C4-2B (cell line): ENCODE data around the gene KCTD2.

Experiments used
- CTCF ChIP-seq: fragments of 450-650 bp; conservative IDR thresholded peaks from 2 replicates; pipeline ENCODE4 v1.5.1; 2017; ENCODE audit warnings: mild to moderate bottlenecking
- ZFX ChIP-seq: fragments of 450-650 bp; IDR thresholded peaks from 2 replicates; pipeline ENCODE4 v1.6.1; 2017

- TF ChIP-seq CTCF (peak; percentile 92), ZFX (no peak)
Measured at GRCh38 chr17:75105126-75106080, 58.4 kb downstream of the KCTD2 start.
